HepG2 (cell line): Measurements from ENCODE around the gene HOMEZ. TPM values are rescaled to one million over a fixed set of nuclear protein-coding genes. Genes with fewer than 3 reads are reported as not detected.

Experiments
- CEBPB ChIP-seq: IDR thresholded peaks from 2 replicates; pipeline ENCODE4 v1.6.1; 2011; ENCODE audit warnings: low read depth, low read length, improper control_type of control experiment, borderline replicate concordance
- GABPB1 ChIP-seq: IDR thresholded peaks from 2 replicates; pipeline ENCODE4 v1.6.1; 2016; ENCODE audit warnings: mild to moderate bottlenecking, missing genetic modification reagents, moderate library complexity, missing compliant biosample characterization
- GATAD2A ChIP-seq: IDR thresholded peaks from 2 replicates; pipeline ENCODE4 v1.6.1; 2016
- GPN1 ChIP-seq: sonication (generic); formaldehyde crosslinking; IDR thresholded peaks from 2 replicates; pipeline ENCODE4 v1.5.1; 2020; ENCODE audit warnings: missing genetic modification reagents, borderline replicate concordance
- HDAC6 ChIP-seq: fragments of 200-600 bp; sonication (generic); IDR thresholded peaks from 2 replicates; pipeline ENCODE4 v1.7.0; 2017; ENCODE audit warnings: mild to moderate bottlenecking, antibody characterized with exemption, low read length, low read depth
- HNRNPUL1 ChIP-seq: fragments of 200-400 bp; formaldehyde crosslinking; IDR thresholded peaks from 2 replicates; pipeline ENCODE4 v1.6.1; 2017; ENCODE audit warnings: low read depth, mild to moderate bottlenecking, low read length, moderate library complexity
- MTA3 ChIP-seq: sonication (generic); formaldehyde crosslinking; IDR thresholded peaks from 2 replicates; pipeline ENCODE4 v1.4.0; 2020; ENCODE audit warnings: missing genetic modification reagents
- NRL ChIP-seq: sonication (generic); formaldehyde crosslinking; IDR thresholded peaks from 2 replicates; pipeline ENCODE4 v1.5.0; 2020; ENCODE audit warnings: missing genetic modification reagents, mild to moderate bottlenecking, moderate library complexity, borderline replicate concordance
- PHF8 ChIP-seq: sonication (generic); formaldehyde crosslinking; IDR thresholded peaks from 2 replicates; pipeline ENCODE4 v1.5.0; 2020; ENCODE audit warnings: missing genetic modification reagents
- RBM22 ChIP-seq: fragments of 200-400 bp; formaldehyde crosslinking; optimal IDR thresholded peaks from 2 replicates; pipeline ENCODE3; 2017; ENCODE audit warnings: mild to moderate bottlenecking, low read length, moderate library complexity
- SALL1 ChIP-seq: sonication (generic); formaldehyde crosslinking; IDR thresholded peaks from 2 replicates; pipeline ENCODE4 v1.8.0; 2022; ENCODE audit warnings: mild to moderate bottlenecking, missing genetic modification reagents
- SATB2 ChIP-seq: sonication (generic); formaldehyde crosslinking; IDR thresholded peaks from 2 replicates; pipeline ENCODE4 v1.5.0; 2020; ENCODE audit warnings: missing genetic modification reagents
- SKI ChIP-seq: fragments of 450-650 bp; IDR thresholded peaks from one replicate; pipeline ENCODE4 v1.6.1; 2018; ENCODE audit warnings: mild to moderate bottlenecking; ENCODE audit not compliant: partially characterized antibody
- SMAD9 ChIP-seq: sonication (generic); formaldehyde crosslinking; IDR thresholded peaks from 2 replicates; pipeline ENCODE4 v1.5.1; 2020; ENCODE audit warnings: mild to moderate bottlenecking, missing genetic modification reagents
- SNRNP70 ChIP-seq: fragments of 200-400 bp; formaldehyde crosslinking; IDR thresholded peaks from 2 replicates; pipeline ENCODE4 v1.6.1; 2017; ENCODE audit warnings: mild to moderate bottlenecking, low read depth, low read length, moderate library complexity
- SOX5 ChIP-seq: IDR thresholded peaks from 2 replicates; pipeline ENCODE4 v1.6.1; 2016; ENCODE audit warnings: borderline replicate concordance
- TCF7 ChIP-seq: sonication (generic); IDR thresholded peaks from 2 replicates; pipeline ENCODE4 v1.6.1; 2016; ENCODE audit warnings: antibody characterized with exemption, low read depth
- TGIF2 ChIP-seq: IDR thresholded peaks from 2 replicates; pipeline ENCODE4 v1.6.1; 2016; ENCODE audit warnings: control low read depth, missing compliant biosample characterization
- ZFP36L2 ChIP-seq: sonication (generic); formaldehyde crosslinking; IDR thresholded peaks from 2 replicates; pipeline ENCODE4 v1.4.0; 2020; ENCODE audit warnings: missing genetic modification reagents
- ZNF20 ChIP-seq: sonication (generic); formaldehyde crosslinking; IDR thresholded peaks from 2 replicates; pipeline ENCODE4 v1.4.0; 2020; ENCODE audit warnings: mild to moderate bottlenecking, moderate library complexity, missing genetic modification reagents
- ZNF30 ChIP-seq: sonication (generic); formaldehyde crosslinking; IDR thresholded peaks from 2 replicates; pipeline ENCODE4 v1.5.0; 2020; ENCODE audit warnings: mild to moderate bottlenecking, missing genetic modification reagents
- ZNF510 ChIP-seq: sonication (generic); formaldehyde crosslinking; IDR thresholded peaks from 2 replicates; pipeline ENCODE4 v1.4.0; 2020; ENCODE audit warnings: low read depth, mild to moderate bottlenecking, missing genetic modification reagents
- ZNF552 ChIP-seq: sonication (generic); formaldehyde crosslinking; IDR thresholded peaks from 2 replicates; pipeline ENCODE4 v1.9.0; 2022; ENCODE audit warnings: missing genetic modification reagents, mild to moderate bottlenecking, borderline replicate concordance
- ZNF761 ChIP-seq: sonication (generic); formaldehyde crosslinking; conservative IDR thresholded peaks from 2 replicates; pipeline ENCODE4 v1.4.0; 2020; ENCODE audit warnings: mild to moderate bottlenecking, missing genetic modification reagents
- ZNF879 ChIP-seq: sonication (generic); formaldehyde crosslinking; IDR thresholded peaks from 2 replicates; pipeline ENCODE4 v1.8.1; 2023; ENCODE audit warnings: missing genetic modification reagents
- polyA plus RNA-seq, 8 experiments: library from polyadenylated mRNA; depleted of rRNA in 3 of 8; stranded (reverse) in 7 of 8; unstranded in 1 of 8; fragments of >200 nt; fragmentation: Illumina TruSeq in 4 of 8; extraction: Trizol in 4 of 8; gene quantifications; 2 replicates each; pipeline versions ENCODE4 v1.2.1 to v1.2.3, GENCODE V29; 2011 to 2016; ENCODE audit warnings: low read depth in 4 of 8, missing spikeins in 1 of 8, mixed read lengths in 1 of 8; ENCODE audit not compliant: insufficient read depth in 1 of 8
- total RNA-seq, 5 experiments: library from RNA; depleted of rRNA; stranded (reverse); fragments of >200 nt; fragmentation: Illumina TruSeq; extraction: Trizol; gene quantifications; 2 replicates each; pipeline ENCODE4 v1.2.3, GENCODE V29; 2016; ENCODE audit warnings: low read depth in 1 of 5
- TF ChIP-seq, protein P1 (sequence below): sonication (generic); formaldehyde crosslinking; IDR thresholded peaks from 2 replicates; pipeline ENCODE4 v1.4.0; 2020; ENCODE audit warnings: missing genetic modification reagents, borderline replicate concordance
- TF ChIP-seq, protein P2 (sequence below): conservative IDR thresholded peaks from 2 replicates; pipeline ENCODE4 v1.6.1; 2018; ENCODE audit warnings: missing genetic modification reagents
- TF ChIP-seq, protein P3 (sequence below): sonication (generic); formaldehyde crosslinking; IDR thresholded peaks from 2 replicates; pipeline ENCODE4 v1.8.0; 2022; ENCODE audit warnings: mild to moderate bottlenecking, missing genetic modification reagents; ENCODE audit not compliant: insufficient replicate concordance
- TF ChIP-seq, protein P4 (sequence below): IDR thresholded peaks from 2 replicates; pipeline ENCODE4 v1.6.1; 2016; ENCODE audit warnings: mild to moderate bottlenecking, missing biosample characterization, missing genetic modification reagents

Gene HOMEZ
- total and polyA plus RNA-seq, 2 of the 13 experiments (the other 11 are each of a cell fraction or from before 2014, with no cell fraction given): 14.5 to 31.8 TPM

DNA sequence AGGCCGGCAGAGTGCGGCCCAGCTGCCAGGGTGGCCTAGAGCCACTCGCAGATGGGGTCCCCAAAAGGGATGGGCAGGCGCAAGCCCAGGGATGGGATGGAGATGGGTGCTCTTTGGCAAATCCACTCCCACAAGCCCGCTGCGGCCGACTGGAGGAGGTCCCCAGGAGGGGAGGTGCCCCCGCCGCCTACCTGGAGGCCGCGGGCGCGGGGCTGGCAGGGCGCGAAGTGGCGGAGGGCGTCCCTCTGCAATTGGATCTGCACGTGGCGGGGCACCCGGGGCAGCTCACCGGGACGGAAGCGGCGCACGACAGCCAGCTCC lies 16.0 kb upstream of the HOMEZ start (continued):
- TF ChIP-seq, protein P1, sequence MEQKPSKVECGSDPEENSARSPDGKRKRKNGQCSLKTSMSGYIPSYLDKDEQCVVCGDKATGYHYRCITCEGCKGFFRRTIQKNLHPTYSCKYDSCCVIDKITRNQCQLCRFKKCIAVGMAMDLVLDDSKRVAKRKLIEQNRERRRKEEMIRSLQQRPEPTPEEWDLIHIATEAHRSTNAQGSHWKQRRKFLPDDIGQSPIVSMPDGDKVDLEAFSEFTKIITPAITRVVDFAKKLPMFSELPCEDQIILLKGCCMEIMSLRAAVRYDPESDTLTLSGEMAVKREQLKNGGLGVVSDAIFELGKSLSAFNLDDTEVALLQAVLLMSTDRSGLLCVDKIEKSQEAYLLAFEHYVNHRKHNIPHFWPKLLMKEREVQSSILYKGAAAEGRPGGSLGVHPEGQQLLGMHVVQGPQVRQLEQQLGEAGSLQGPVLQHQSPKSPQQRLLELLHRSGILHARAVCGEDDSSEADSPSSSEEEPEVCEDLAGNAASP (CRISPR knock-in tag): peak; percentile 67
- no peak for TF ChIP-seq CEBPB
- peak; percentile 62 for TF ChIP-seq SALL1 (CRISPR knock-in tag)
- peak; percentile 98 for TF ChIP-seq ZNF552 (CRISPR knock-in tag)
- TF ChIP-seq SOX5: peak; percentile 10; the same call in 1 of the 2 replicates
- peak; percentile 97; the same call in 1 of the 2 replicates for TF ChIP-seq ZNF20 (CRISPR knock-in tag)
- TF ChIP-seq MTA3 (CRISPR knock-in tag): 0 out of 2 replicates have a peak, but pooled peaks have one; percentile 71
- no peak for TF ChIP-seq TGIF2
- TF ChIP-seq SATB2: peak; percentile 92; the same call in 1 of the 2 replicates
- TF ChIP-seq, protein P2, sequence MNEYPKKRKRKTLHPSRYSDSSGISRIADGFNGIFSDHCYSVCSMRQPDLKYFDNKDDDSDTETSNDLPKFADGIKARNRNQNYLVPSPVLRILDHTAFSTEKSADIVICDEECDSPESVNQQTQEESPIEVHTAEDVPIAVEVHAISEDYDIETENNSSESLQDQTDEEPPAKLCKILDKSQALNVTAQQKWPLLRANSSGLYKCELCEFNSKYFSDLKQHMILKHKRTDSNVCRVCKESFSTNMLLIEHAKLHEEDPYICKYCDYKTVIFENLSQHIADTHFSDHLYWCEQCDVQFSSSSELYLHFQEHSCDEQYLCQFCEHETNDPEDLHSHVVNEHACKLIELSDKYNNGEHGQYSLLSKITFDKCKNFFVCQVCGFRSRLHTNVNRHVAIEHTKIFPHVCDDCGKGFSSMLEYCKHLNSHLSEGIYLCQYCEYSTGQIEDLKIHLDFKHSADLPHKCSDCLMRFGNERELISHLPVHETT (CRISPR knock-in tag): peak; percentile 5; the same call in 1 of the 2 replicates
- peak; percentile 78; the same call in 1 of the 2 replicates for TF ChIP-seq ZFP36L2 (CRISPR knock-in tag)
- no peak; the same call in 1 of the 2 replicates for TF ChIP-seq GATAD2A (CRISPR knock-in tag)
- peak; percentile 94 for TF ChIP-seq NRL (CRISPR knock-in tag)
- TF ChIP-seq ZNF879: peak; percentile 99
- TF ChIP-seq, protein P3, sequence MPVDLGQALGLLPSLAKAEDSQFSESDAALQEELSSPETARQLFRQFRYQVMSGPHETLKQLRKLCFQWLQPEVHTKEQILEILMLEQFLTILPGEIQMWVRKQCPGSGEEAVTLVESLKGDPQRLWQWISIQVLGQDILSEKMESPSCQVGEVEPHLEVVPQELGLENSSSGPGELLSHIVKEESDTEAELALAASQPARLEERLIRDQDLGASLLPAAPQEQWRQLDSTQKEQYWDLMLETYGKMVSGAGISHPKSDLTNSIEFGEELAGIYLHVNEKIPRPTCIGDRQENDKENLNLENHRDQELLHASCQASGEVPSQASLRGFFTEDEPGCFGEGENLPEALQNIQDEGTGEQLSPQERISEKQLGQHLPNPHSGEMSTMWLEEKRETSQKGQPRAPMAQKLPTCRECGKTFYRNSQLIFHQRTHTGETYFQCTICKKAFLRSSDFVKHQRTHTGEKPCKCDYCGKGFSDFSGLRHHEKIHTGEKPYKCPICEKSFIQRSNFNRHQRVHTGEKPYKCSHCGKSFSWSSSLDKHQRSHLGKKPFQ: peak; percentile 94
- TF ChIP-seq SNRNP70: no peak
- 0 out of 2 replicates have a peak, but pooled peaks have one; percentile 60 for TF ChIP-seq ZNF510 (CRISPR knock-in tag)
- no peak for TF ChIP-seq RBM22
- no peak for TF ChIP-seq ZNF30
- TF ChIP-seq HDAC6: no peak
- TF ChIP-seq GABPB1 (CRISPR knock-in tag): peak; percentile 74; the same call in 1 of the 2 replicates
- no peak for TF ChIP-seq TCF7
- 0 out of 2 replicates have a peak, but pooled peaks have one; percentile 28 for TF ChIP-seq GPN1 (CRISPR knock-in tag)
- no peak for TF ChIP-seq SKI
- TF ChIP-seq SMAD9 (CRISPR knock-in tag): peak; percentile 93; the same call in 1 of the 2 replicates
- TF ChIP-seq PHF8 (CRISPR knock-in tag): peak; percentile 94
- peak; percentile 80 for TF ChIP-seq ZNF761 (CRISPR knock-in tag)
- TF ChIP-seq HNRNPUL1: no peak
- TF ChIP-seq, protein P4, sequence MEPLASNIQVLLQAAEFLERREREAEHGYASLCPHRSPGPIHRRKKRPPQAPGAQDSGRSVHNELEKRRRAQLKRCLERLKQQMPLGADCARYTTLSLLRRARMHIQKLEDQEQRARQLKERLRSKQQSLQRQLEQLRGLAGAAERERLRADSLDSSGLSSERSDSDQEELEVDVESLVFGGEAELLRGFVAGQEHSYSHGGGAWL (CRISPR knock-in tag): peak; percentile 100
